ENCODE data around the gene SARM1.

SARM1 gene

GRCh38 chr17:28395968-28396367 is 24.5 kb downstream of the SARM1 start:
- DNase-seq (ENCODE audit: low read depth), result no peak

- no peak for DNase-seq (ENCODE audit: low read depth)
Observed at GRCh38 chr17:28396635-28397239, 25.2 kb downstream of the SARM1 start.

- DNase-seq (ENCODE audit: low read depth), result no peak
Observed at GRCh38 chr17:28397275-28397674, 25.8 kb downstream of the SARM1 start.

GRCh38 chr17:28397687-28398279 is 26.3 kb downstream of the SARM1 start:
- no peak for DNase-seq (ENCODE audit: low read depth)

GRCh38 chr17:28398280-28398981 is 26.9 kb downstream of the SARM1 start:
- DNase-seq (ENCODE audit: low read depth), result no peak

- no peak for DNase-seq (ENCODE audit: low read depth)
Observed at GRCh38 chr17:28399808-28400207, 28.3 kb downstream of the SARM1 start.

GRCh38 chr17:28402224-28402630 is 30.7 kb downstream of the SARM1 start:
- no peak for DNase-seq (ENCODE audit: low read depth)

- no peak for DNase-seq (ENCODE audit: low read depth)
Observed at GRCh38 chr17:28402844-28403243, 31.4 kb downstream of the SARM1 start.

GRCh38 chr17:28404007-28404406 is 32.5 kb downstream of the SARM1 start:
- no peak for DNase-seq (ENCODE audit: low read depth)

GRCh38 chr17:28404461-28404811 is 32.9 kb downstream of the SARM1 start:
- DNase-seq (ENCODE audit: low read depth), result no peak

- no peak for DNase-seq (ENCODE audit: low read depth)
Observed at GRCh38 chr17:28404812-28405570, 33.5 kb downstream of the SARM1 start.

GRCh38 chr17:28405632-28406472 is 34.4 kb downstream of the SARM1 start, which contains the start of gene SLC46A1:
Gene SLC46A1 (minus strand): TSS chr17:28406212. CDS start chr17:28406114, 98 bp downstream.
- peak; percentile 55 for DNase-seq (ENCODE audit: low read depth)

GRCh38 chr17:28406473-28406814 is 35.0 kb downstream of the SARM1 start:
- no peak for DNase-seq (ENCODE audit: low read depth)

GRCh38 chr17:28407130-28407973 is 35.9 kb downstream of the SARM1 start:
- DNase-seq (ENCODE audit: low read depth), result no peak

GRCh38 chr17:28407974-28408306 is 36.4 kb downstream of the SARM1 start:
- DNase-seq (ENCODE audit: low read depth), result no peak

GRCh38 chr17:28412099-28412498 is 40.6 kb downstream of the SARM1 start:
- no peak for DNase-seq (ENCODE audit: low read depth)

GRCh38 chr17:28413804-28414203 is 42.3 kb downstream of the SARM1 start:
- no peak for DNase-seq (ENCODE audit: low read depth)

GRCh38 chr17:28415886-28416285 is 44.4 kb downstream of the SARM1 start:
- DNase-seq (ENCODE audit: low read depth), result no peak

- peak; percentile 52 for DNase-seq (ENCODE audit: low read depth)
Observed at GRCh38 chr17:28416703-28417311, 45.3 kb downstream of the SARM1 start.

- DNase-seq (ENCODE audit: low read depth), result no peak
Observed at GRCh38 chr17:28421787-28422305, 50.4 kb downstream of the SARM1 start.

All from activated T-cell treated with anti-CD3 and anti-CD28 coated beads for 24 hours (primary cell).